ENCODE data around the gene FRMPD4.

The FRMPD4 gene

DNA sequence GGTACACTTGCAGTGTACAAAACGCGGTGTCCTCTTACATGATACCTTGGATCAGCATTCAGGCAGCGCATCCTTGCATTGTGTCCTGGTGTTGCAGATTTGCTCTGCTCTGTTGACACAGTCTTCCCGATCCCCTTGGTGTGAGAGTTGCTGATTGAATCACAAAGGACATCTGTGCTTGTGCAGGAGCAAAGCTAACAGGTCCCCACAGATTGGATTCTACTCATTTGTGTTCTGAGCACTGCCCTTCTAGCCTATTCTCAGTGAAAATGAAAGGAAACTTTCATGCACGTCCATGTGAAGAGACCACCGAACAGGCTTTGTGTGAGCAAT, 171.4 kb downstream of the FRMPD4 start:
- TF ChIP-seq CTCF (IDR thresholded peaks at IDR 0.05; ENCODE audit: insufficient read depth, missing control alignments), result no peak
- no peak for FAIRE-seq
- no peak for DNase-seq (ENCODE audit: insufficient read length, low spot score)

DNA sequence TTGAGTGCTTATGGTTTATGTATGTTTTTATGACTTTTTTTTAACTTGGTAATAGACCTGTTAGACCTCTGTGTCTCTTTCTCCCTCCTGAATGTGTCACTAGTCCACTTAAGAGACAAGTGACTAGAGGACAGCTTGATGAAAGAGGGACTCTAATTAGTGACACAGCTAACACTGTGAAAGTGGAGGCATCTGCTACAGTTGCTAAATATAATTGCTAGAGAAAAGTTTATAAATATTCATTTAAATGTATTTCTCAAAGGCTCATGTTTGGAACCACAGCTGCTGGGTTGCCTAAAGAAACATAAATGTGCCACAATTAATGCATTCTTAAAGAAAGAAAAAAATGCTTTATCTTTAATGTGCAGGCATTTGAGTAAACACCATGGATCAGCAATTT, 176.4 kb downstream of the FRMPD4 start:
- TF ChIP-seq CTCF (IDR thresholded peaks at IDR 0.05; ENCODE audit: insufficient read depth, missing control alignments), result no peak
- DNase-seq (ENCODE audit: insufficient read length, low spot score), result no peak

DNA sequence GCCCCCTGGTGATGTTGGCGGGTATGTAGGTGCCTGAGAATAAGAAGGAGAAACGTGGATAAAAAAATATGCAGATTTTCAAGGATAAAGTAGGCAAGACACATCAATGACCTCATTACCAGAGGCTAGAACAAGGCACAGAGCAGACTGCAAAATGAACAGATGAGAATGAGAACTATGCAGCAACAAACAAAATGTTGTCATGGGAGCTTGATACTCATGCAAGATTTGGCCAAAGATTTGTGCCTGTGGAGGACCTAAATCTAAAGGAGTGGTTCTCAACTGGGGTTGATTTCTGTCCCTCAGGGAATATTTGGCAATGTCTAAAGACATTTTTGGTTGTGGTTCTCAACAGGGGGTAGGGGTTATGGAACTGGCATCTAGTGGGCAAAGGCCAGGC, 177.3 kb downstream of the FRMPD4 start:
- no peak for FAIRE-seq

More for the DNA sequence above, 176.4 kb downstream of the FRMPD4 start:
- FAIRE-seq, result no peak

GRCh38 chrX:12319003-12319519, 180.8 kb downstream of the FRMPD4 start:
- no peak for TF ChIP-seq CTCF (IDR thresholded peaks at IDR 0.05; ENCODE audit: insufficient read depth, missing control alignments)
- no peak for FAIRE-seq
- DNase-seq (ENCODE audit: insufficient read length, low spot score), result no peak

More for the DNA sequence above, 177.3 kb downstream of the FRMPD4 start:
- no peak for TF ChIP-seq CTCF (IDR thresholded peaks at IDR 0.05; ENCODE audit: insufficient read depth, missing control alignments)
- no peak for DNase-seq (ENCODE audit: insufficient read length, low spot score)

DNA sequence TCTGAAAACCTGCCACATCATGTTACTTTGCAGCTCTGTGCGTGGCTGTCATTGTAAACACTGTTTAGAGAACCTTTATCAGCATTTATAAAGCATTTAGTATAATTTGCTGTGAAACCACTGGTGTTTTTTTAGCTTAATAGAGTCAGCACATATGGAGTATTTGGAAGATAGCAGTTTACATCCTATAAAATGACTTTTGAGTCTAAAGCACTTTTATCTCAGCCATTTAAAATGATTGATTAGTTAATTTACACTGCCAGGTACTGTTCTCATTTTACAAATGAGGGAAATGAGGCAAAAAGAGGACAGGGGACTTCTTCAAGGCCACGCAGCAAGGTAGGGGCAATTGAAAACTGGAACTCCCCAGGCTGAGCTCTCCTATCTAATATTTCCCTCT, 181.7 kb downstream of the FRMPD4 start:
- no peak for TF ChIP-seq CTCF (IDR thresholded peaks at IDR 0.05; ENCODE audit: insufficient read depth, missing control alignments)
- peak; percentile 79 for FAIRE-seq

DNA sequence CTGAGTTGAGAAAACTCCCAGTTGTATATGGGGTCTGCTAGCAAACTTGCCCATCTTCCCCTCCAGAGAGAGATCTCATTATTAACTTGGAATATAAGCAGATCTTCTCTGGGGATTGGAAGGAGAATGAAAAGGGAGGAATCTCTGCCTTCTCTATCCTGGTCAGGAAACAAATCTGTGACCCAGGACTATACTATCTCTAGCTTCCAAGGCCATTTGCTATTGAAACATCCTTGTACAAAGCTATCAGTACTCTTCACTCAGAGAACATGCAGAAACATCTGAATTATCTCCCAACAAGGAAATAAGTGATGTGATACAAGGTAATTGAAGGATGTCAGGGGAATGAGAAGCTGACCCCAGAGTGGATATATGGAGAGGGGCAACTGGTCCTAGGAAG, 183.8 kb downstream of the FRMPD4 start:
- no peak for TF ChIP-seq CTCF (IDR thresholded peaks at IDR 0.05; ENCODE audit: insufficient read depth, missing control alignments)
- no peak for FAIRE-seq

More for the DNA sequence above, 181.7 kb downstream of the FRMPD4 start:
- DNase-seq (ENCODE audit: insufficient read length, low spot score), result no peak

GRCh38 chrX:12325171-12325570, 186.9 kb downstream of the FRMPD4 start:
- FAIRE-seq, result no peak
- no peak for DNase-seq (ENCODE audit: insufficient read length, low spot score)
- TF ChIP-seq CTCF (IDR thresholded peaks at IDR 0.05; ENCODE audit: insufficient read depth, missing control alignments), result no peak

More for the DNA sequence above, 183.8 kb downstream of the FRMPD4 start:
- DNase-seq (ENCODE audit: insufficient read length, low spot score), result no peak

All from D721Med (cell line).